OCI-LY1 (cell line): ENCODE results near the gene MPP2.

ENCODE experiments used
- H2AFZ ChIP-seq: fragments of 200-600 bp; sonication (generic), shearing (Covaris generic); 2 replicates; pipeline ENCODE4 v1.6.0; 2014; ENCODE audit warnings: antibody characterized with exemption, mild to moderate bottlenecking, low read length
- H3F3A ChIP-seq: fragments of 200-600 bp; sonication (generic), shearing (Covaris generic); 2 replicates; pipeline ENCODE4 v1.6.0; 2014; ENCODE audit warnings: mild to moderate bottlenecking, antibody characterized with exemption, low read length, moderate library complexity; ENCODE audit not compliant: insufficient read depth
- H3K27ac ChIP-seq: fragments of 200-600 bp; sonication (generic); 2 replicates; pipeline ENCODE4 v1.5.1; 2014; ENCODE audit warnings: low read length, mixed run types, mild to moderate bottlenecking, low read depth; ENCODE audit not compliant: poor library complexity, severe bottlenecking
- H3K27me3 ChIP-seq: fragments of 200-600 bp; sonication (generic); 2 replicates; pipeline ENCODE4 v1.6.0; 2014; ENCODE audit warnings: antibody characterized with exemption, mild to moderate bottlenecking, low read length, moderate library complexity; ENCODE audit not compliant: insufficient read depth
- H3K36me3 ChIP-seq: fragments of 200-600 bp; sonication (generic); 2 replicates; pipeline ENCODE4 v1.6.1; 2014; ENCODE audit warnings: mild to moderate bottlenecking, antibody characterized with exemption, low read length, moderate library complexity, mixed read lengths; ENCODE audit not compliant: insufficient read depth
- H3K4me1 ChIP-seq: fragments of 200-600 bp; sonication (generic); 2 replicates; pipeline ENCODE4 v1.5.1; 2014; ENCODE audit warnings: mild to moderate bottlenecking, low read length, moderate library complexity; ENCODE audit not compliant: insufficient read depth, severe bottlenecking
- H3K4me2 ChIP-seq: fragments of 200-600 bp; sonication (generic), shearing (Covaris generic); 2 replicates; pipeline ENCODE4 v1.6.1; 2014; ENCODE audit warnings: low read length
- H3K4me3 ChIP-seq: fragments of 200-600 bp; sonication (generic); 2 replicates; pipeline ENCODE4 v1.5.1; 2014; ENCODE audit warnings: low read length, low read depth, mild to moderate bottlenecking, mixed read lengths; ENCODE audit not compliant: poor library complexity, severe bottlenecking
- H3K79me2 ChIP-seq: fragments of 200-600 bp; shearing (Covaris generic); 2 replicates; pipeline ENCODE4 v1.6.1; 2016; ENCODE audit warnings: mixed run types, low read length, mixed read lengths; ENCODE audit not compliant: insufficient read depth
- H3K9ac ChIP-seq: fragments of 200-600 bp; sonication (generic), shearing (Covaris generic); 2 replicates; pipeline ENCODE4 v1.6.1; 2014; ENCODE audit warnings: mild to moderate bottlenecking, low read length, mixed read lengths
- H3K9me2 ChIP-seq: fragments of 200-600 bp; sonication (generic), shearing (Covaris generic); 2 replicates; pipeline ENCODE4 v1.6.1; 2014; ENCODE audit warnings: low read depth, mild to moderate bottlenecking, low read length, mixed read lengths
- H3K9me3 ChIP-seq: fragments of 200-600 bp; shearing (Covaris generic); 2 replicates; pipeline ENCODE4 v1.6.1; 2014; ENCODE audit warnings: low read length, mixed read lengths
- H4K20me1 ChIP-seq: fragments of 200-600 bp; sonication (generic), shearing (Covaris generic); 2 replicates; pipeline ENCODE4 v1.6.0; 2016; ENCODE audit warnings: mild to moderate bottlenecking, low read length; ENCODE audit not compliant: insufficient read depth
- EZH2 ChIP-seq: fragments of 200-600 bp; sonication (generic), shearing (Covaris generic); IDR thresholded peaks from 2 replicates; pipeline ENCODE4 v1.8.0; 2017; ENCODE audit warnings: borderline replicate concordance, mixed run types, mild to moderate bottlenecking, antibody characterized with exemption, low read length, moderate library complexity, mixed read lengths
- TF ChIP-seq, protein P1 (sequence below): fragments of 200-600 bp; sonication (generic), shearing (Covaris generic); IDR thresholded peaks from 2 replicates; pipeline ENCODE4 v1.5.1; 2017; ENCODE audit warnings: mild to moderate bottlenecking, antibody characterized with exemption, low read length, moderate library complexity, mixed read lengths

Gene MPP2

DNA sequence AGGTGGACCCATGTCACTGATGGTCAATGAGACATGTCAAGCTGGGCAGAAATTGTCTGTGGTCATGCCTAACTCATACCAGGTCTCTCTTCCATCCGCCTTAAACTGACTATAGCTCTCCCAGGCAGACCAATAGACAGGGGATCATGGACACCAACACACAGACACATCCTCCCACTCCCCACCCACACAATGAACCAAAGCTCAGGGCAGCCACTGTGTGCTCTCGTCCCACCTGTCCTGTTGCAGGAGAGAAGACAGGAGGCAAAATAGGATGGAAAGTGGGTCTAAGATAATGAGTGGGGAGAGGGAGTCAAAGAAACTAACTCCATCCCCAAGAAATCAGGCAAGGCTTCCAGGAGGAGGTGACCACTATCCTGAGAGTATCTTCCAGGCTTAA lies 43.2 kb upstream of the MPP2 start:
- Histone ChIP-seq H3K4me3 (no peak overlapping the region), H3F3A (no peaks in the 10 kb centered on the region), H3K4me2 (no peak overlapping the region), H3K9me2 (no peaks in the 10 kb centered on the region), H3K27me3 (no peaks in the 10 kb centered on the region; the same call in 1 of the 2 replicates), H3K79me2 (no peaks in the 10 kb centered on the region), H3K36me3 (no peaks in the 10 kb centered on the region), H3K4me1 (no peaks in the 10 kb centered on the region), H3K9me3 (no peaks in the 10 kb centered on the region), H4K20me1 (no peaks in the 10 kb centered on the region), H3K9ac (no peak overlapping the region), H2AFZ (no peak overlapping the region), H3K27ac (no peak overlapping the region)
- TF ChIP-seq, protein P1, sequence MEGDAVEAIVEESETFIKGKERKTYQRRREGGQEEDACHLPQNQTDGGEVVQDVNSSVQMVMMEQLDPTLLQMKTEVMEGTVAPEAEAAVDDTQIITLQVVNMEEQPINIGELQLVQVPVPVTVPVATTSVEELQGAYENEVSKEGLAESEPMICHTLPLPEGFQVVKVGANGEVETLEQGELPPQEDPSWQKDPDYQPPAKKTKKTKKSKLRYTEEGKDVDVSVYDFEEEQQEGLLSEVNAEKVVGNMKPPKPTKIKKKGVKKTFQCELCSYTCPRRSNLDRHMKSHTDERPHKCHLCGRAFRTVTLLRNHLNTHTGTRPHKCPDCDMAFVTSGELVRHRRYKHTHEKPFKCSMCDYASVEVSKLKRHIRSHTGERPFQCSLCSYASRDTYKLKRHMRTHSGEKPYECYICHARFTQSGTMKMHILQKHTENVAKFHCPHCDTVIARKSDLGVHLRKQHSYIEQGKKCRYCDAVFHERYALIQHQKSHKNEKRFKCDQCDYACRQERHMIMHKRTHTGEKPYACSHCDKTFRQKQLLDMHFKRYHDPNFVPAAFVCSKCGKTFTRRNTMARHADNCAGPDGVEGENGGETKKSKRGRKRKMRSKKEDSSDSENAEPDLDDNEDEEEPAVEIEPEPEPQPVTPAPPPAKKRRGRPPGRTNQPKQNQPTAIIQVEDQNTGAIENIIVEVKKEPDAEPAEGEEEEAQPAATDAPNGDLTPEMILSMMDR = no peak
- TF ChIP-seq EZH2 = no peak

DNA sequence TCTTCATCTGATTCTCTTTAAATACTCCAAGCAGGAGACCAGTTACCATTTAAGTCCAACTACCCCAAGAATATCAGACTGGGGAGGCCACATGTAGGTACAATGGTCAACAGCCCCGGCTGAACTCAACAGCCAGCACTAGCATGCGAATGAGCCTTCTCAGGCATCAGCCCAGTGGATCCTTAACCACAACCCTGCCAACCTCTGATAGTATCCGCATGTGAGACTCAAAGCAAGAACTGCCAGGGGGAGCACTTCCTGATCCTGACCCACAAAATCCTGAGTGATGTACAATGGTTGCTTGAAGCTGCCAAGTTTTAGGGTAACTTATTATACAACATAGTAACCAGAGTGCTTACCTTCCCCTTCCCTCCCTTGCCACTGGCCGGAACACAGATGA lies 42.4 kb upstream of the MPP2 start:
- no peak overlapping the region for H3K4me3 ChIP-seq
- H3K4me2 ChIP-seq = no peak overlapping the region
- TF ChIP-seq EZH2 = no peak
- TF ChIP-seq, protein P1 = no peak
- no peaks in the 10 kb centered on the region for H3F3A ChIP-seq
- no peak overlapping the region for H3K9ac ChIP-seq
- H3K79me2 ChIP-seq = no peaks in the 10 kb centered on the region
- H4K20me1 ChIP-seq = no peaks in the 10 kb centered on the region
- no peaks in the 10 kb centered on the region for H3K4me1 ChIP-seq
- no peaks in the 10 kb centered on the region for H3K36me3 ChIP-seq
- H3K27ac ChIP-seq = no peak overlapping the region
- H2AFZ ChIP-seq = no peak overlapping the region
- H3K9me3 ChIP-seq = no peaks in the 10 kb centered on the region
- H3K9me2 ChIP-seq = no peaks in the 10 kb centered on the region
- no peaks in the 10 kb centered on the region; the same call in 1 of the 2 replicates for H3K27me3 ChIP-seq

DNA sequence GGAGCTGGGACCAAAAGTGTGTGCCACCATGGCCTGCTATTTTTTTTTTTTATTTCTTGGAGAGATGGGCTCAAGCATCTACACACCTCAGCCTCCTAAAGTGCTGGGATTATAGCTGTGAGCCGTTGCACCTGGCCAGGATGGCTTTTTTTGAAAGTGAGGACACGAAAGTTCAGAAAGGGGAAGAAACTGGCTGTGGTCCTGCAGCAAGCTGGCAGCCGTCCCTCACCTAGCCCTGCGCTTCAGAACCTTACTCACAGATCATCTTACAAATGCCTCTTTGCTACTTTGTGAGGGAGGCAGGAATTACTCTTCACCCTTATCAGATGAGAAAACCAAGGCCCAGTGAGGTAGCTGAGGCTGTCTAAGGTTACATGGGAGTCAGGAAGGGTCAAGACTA lies 39.4 kb upstream of the MPP2 start:
- no peak for TF ChIP-seq EZH2
- TF ChIP-seq, protein P1 = no peak
- Histone ChIP-seq H3K4me1 (no peaks in the 10 kb centered on the region), H3K9me2 (no peaks in the 10 kb centered on the region), H2AFZ (no peak overlapping the region), H3K9me3 (no peaks in the 10 kb centered on the region), H3K36me3 (no peaks in the 10 kb centered on the region), H3K4me3 (no peak overlapping the region), H3K9ac (no peak overlapping the region), H3K4me2 (no peak overlapping the region), H3K79me2 (no peaks in the 10 kb centered on the region), H3F3A (no peaks in the 10 kb centered on the region), H3K27ac (no peak overlapping the region), H3K27me3 (no peaks in the 10 kb centered on the region; the same call in 1 of the 2 replicates), H4K20me1 (no peaks in the 10 kb centered on the region)
